GM10248 (cell line): ENCODE data around the gene MARVELD1.

ENCODE experiments used
- CTCF ChIA-PET: fragments of 300-600 bp; sonication (Branson Sonifier 250); formaldehyde crosslinking; extraction: SDS; loops from one replicate; lab custom pipeline; 2021; ENCODE audit warnings: antibody characterized with exemption; lab: Yijun Ruan, JAX
- POLR2A ChIA-PET: fragments of 350-650 bp; sonication (Branson Sonifier 250); formaldehyde crosslinking; extraction: SDS; loops from one replicate; lab custom pipeline; 2020; ENCODE audit warnings: antibody characterized with exemption; lab: Yijun Ruan, JAX
- DNase-seq: peaks from one replicate; pipeline ENCODE4 v3.0.0; 2012; ENCODE audit errors: extremely low spot score
- CTCF ChIP-seq: IDR thresholded peaks from 2 replicates; pipeline ENCODE4 v1.5.1; 2012; ENCODE audit warnings: mild to moderate bottlenecking, low read depth; ENCODE audit errors: extremely low read depth, missing control alignments, control extremely low read depth

MARVELD1 gene

GRCh38 chr10:97705006-97705670, 8.4 kb upstream of the MARVELD1 start:
- ChIA-PET CTCF (interaction anchor here (1.0 to 15.3 kb wide), 4 partner anchors 15 to 40 kb away, joined by 3 to 552 read pairs (median 3); partner anchors contain the start of genes MARVELD1 and ZFYVE27), POLR2A (no interaction called here)
- TF ChIP-seq CTCF: no peak

GRCh38 chr10:97707134-97707861, 6.2 kb upstream of the MARVELD1 start:
- DNase-seq: no peak
- no peak for TF ChIP-seq CTCF
- POLR2A ChIA-PET: interaction anchor here (0.5 kb wide), 1 partner anchor 18 kb away, joined by 3 read pairs; no protein-coding TSS in a partner anchor
- CTCF ChIA-PET: interaction anchor here (0.9 to 15.3 kb wide), 5 partner anchors 10 to 30 kb away, joined by 3 to 552 read pairs (median 21); partner anchors contain the start of genes AVPI1, MARVELD1 and ZFYVE27

More at GRCh38 chr10:97705006-97705670, 8.4 kb upstream of the MARVELD1 start:
- DNase-seq: no peak

- ChIA-PET POLR2A (no interaction called here), CTCF (interaction anchor here (1.0 to 15.3 kb wide), 5 partner anchors 10 to 31 kb away, joined by 3 to 552 read pairs (median 21); partner anchors contain the start of genes AVPI1, MARVELD1 and ZFYVE27)
- DNase-seq: no peak
- TF ChIP-seq CTCF: no peak
Measured at GRCh38 chr10:97708167-97708566, 5.4 kb upstream of the MARVELD1 start.

GRCh38 chr10:97708976-97709946, 4.3 kb upstream of the MARVELD1 start:
- no peak for DNase-seq
- peak; percentile 70 for TF ChIP-seq CTCF
- ChIA-PET CTCF (interaction anchor here (0.8 to 28.5 kb wide), 11 partner anchors 1 to 57 kb away, joined by 3 to 552 read pairs (median 6); partner anchors contain the start of genes AVPI1, MARVELD1 and ZFYVE27), POLR2A (interaction anchor here (1.4 kb wide), 1 partner anchor 12 kb away, joined by 4 read pairs; no protein-coding TSS in a partner anchor)

GRCh38 chr10:97711640-97712572, 1.6 kb upstream of the MARVELD1 start:
- POLR2A ChIA-PET: no interaction called here
- no peak for DNase-seq
- CTCF ChIA-PET: interaction anchor here (1.4 to 28.5 kb wide), 6 partner anchors 4 to 43 kb away, joined by 4 to 552 read pairs (median 13); partner anchors contain the start of genes MARVELD1 and ZFYVE27
- TF ChIP-seq CTCF: no peak
